ENCODE results near the gene MGLL. TPM values are rescaled to one million over a fixed set of nuclear protein-coding genes. Genes with fewer than 3 reads are reported as not detected.
"Not testable (repeated sequence)": the region's sequence is repeated elsewhere in the genome, so short reads cannot be mapped to it uniquely, and the experiment has no call there.

Gene MGLL
- total RNA-seq, 3 donors from 2014 or later = 212 to 515 (median 221) TPM

- Histone ChIP-seq H3K4me1 (ENCODE audit: low read depth) (no peaks in the 10 kb centered on the region), H3K4me3 (no peak overlapping the region), H3K36me3 (ENCODE audit: low read depth) (no peaks in the 10 kb centered on the region), H3K9me3 (no peaks in the 10 kb centered on the region)
- DNase-seq (no peak), ATAC-seq (no peak)
- intact Hi-C loops (cut with DNase I, micrococcal nuclease) = no loop called here
- no peak for TF ChIP-seq CTCF (IDR thresholded peaks at IDR 0.05)
Measured at GRCh38 chr3:127707851-127708411, 114.4 kb downstream of the MGLL start.

GRCh38 chr3:127706785-127707351 lies 115.4 kb downstream of the MGLL start:
- H3K9me3 ChIP-seq = no peaks in the 10 kb centered on the region
- DNase-seq (no peak), ATAC-seq (peak; percentile 8)
- intact Hi-C loops (cut with DNase I, micrococcal nuclease) = no loop called here
- no peak for TF ChIP-seq CTCF (IDR thresholded peaks at IDR 0.05)
- no peak overlapping the region for H3K4me3 ChIP-seq
- no peaks in the 10 kb centered on the region for H3K36me3 ChIP-seq (ENCODE audit: low read depth)
- no peaks in the 10 kb centered on the region for H3K4me1 ChIP-seq (ENCODE audit: low read depth)

GRCh38 chr3:127706312-127706711 lies 116.0 kb downstream of the MGLL start:
- H3K36me3 ChIP-seq (ENCODE audit: low read depth) = no peaks in the 10 kb centered on the region
- TF ChIP-seq CTCF (IDR thresholded peaks at IDR 0.05) = no peak
- no peak overlapping the region for H3K4me3 ChIP-seq
- DNase-seq (no peak), ATAC-seq (no peak)
- intact Hi-C loops (cut with DNase I, micrococcal nuclease) = no loop called here
- no peaks in the 10 kb centered on the region for H3K4me1 ChIP-seq (ENCODE audit: low read depth)
- H3K9me3 ChIP-seq = no peaks in the 10 kb centered on the region

GRCh38 chr3:127704840-127705239 lies 117.5 kb downstream of the MGLL start:
- H3K4me3 ChIP-seq; DNase-seq; H3K9me3 ChIP-seq; H3K36me3 ChIP-seq (ENCODE audit: low read depth); ATAC-seq; H3K4me1 ChIP-seq (ENCODE audit: low read depth); intact Hi-C loops (cut with DNase I, micrococcal nuclease): not testable (repeated sequence)

- TF ChIP-seq CTCF (IDR thresholded peaks at IDR 0.05) = no peak
- no peak for ATAC-seq
- peaks cover 15% of the 10 kb centered on the region for H3K4me1 ChIP-seq (ENCODE audit: low read depth)
Measured at GRCh38 chr3:127702151-127702578, 120.2 kb downstream of the MGLL start.

GRCh38 chr3:127701280-127701911 lies 120.9 kb downstream of the MGLL start:
- TF ChIP-seq CTCF (IDR thresholded peaks at IDR 0.05) = no peak
- ATAC-seq (no peak), DNase-seq (no peak)
- Histone ChIP-seq H3K4me1 (ENCODE audit: low read depth) (peaks cover 23% of the 10 kb centered on the region), H3K36me3 (ENCODE audit: low read depth) (no peaks in the 10 kb centered on the region), H3K9me3 (no peaks in the 10 kb centered on the region), H3K4me3 (no peak overlapping the region)
- intact Hi-C loops (cut with DNase I, micrococcal nuclease) = no loop called here

More at GRCh38 chr3:127702151-127702578, 120.2 kb downstream of the MGLL start:
- H3K4me3 ChIP-seq = no peak overlapping the region
- H3K9me3 ChIP-seq = no peaks in the 10 kb centered on the region
- intact Hi-C loops (cut with DNase I, micrococcal nuclease) = no loop called here
- DNase-seq = no peak
- no peaks in the 10 kb centered on the region for H3K36me3 ChIP-seq (ENCODE audit: low read depth)

Data from mucosa of descending colon (tissue), 3 donors.